GOT3 (cell line): ENCODE measurements around the gene MRPL14.

ENCODE experiments used
- DNase-seq: peaks from one replicate; lab custom pipeline; 2025; ENCODE audit warnings: mixed read lengths; lab: John Stamatoyannopoulos, UW

The MRPL14 gene

GRCh38 chr6:44064948-44065272, 62.3 kb downstream of the MRPL14 start:
- DNase-seq, result no peak

GRCh38 chr6:44064089-44064947, 62.9 kb downstream of the MRPL14 start:
- no peak for DNase-seq

GRCh38 chr6:44063561-44064059, 63.6 kb downstream of the MRPL14 start:
- no peak for DNase-seq
